Measurements from ENCODE around the gene NEK6. TPM values are rescaled to one million over a fixed set of nuclear protein-coding genes. Genes with fewer than 3 reads are reported as not detected.

Gene NEK6
- total and polyA plus RNA-seq, 2 of the 8 experiments (the other 6 are each of a cell fraction or from before 2014, with no cell fraction given), result 17.7 to 19.7 TPM

DNA sequence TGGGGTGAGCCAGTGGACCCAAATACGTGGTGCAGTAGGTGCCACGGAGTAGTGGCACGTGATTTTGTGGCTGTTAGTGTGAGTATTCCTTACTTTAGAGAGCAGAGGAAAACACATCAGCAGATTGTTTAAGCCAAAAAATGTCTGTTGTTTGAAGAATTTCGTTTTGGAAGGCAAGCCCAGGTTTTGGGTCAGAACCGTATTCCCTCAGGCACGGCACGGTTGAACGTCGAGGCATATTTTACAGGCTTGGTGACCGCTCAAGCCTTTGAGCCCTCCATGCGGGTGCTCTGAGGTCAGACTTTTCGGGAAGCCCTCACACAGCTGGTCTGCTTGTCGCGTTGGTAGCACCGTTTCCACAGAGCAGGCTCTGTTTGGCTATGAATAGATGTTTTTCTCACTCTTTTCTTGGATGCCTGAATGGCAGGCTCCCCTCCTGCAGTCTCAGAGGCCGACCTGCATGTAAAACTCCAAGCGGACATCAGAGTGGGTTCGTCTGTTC lies 27.2 kb downstream of the NEK6 start:
- Histone ChIP-seq H2AK5ac (ENCODE audit: low read depth, low read length) (0 out of 2 replicates have a peak overlapping the region, but pooled peaks have one; percentile 24), H3K4me2 (ENCODE audit: insufficient read depth in 1 of 2, low read depth in 2 of 2, low read length in 2 of 2) (no peak overlapping the region), H3K56ac (replicated peaks; ENCODE audit: insufficient read length, low read depth, low read length) (no peak overlapping the region), H3K27me3 (replicated peaks in 1 of 4; ENCODE audit: control insufficient read depth in 3 of 4, extremely low read depth in 1 of 4, insufficient read depth in 3 of 4, low read length in 3 of 4) (no peaks in the 10 kb centered on the region), H3K27ac (ENCODE audit: low read depth, low read length) (no peak overlapping the region), H2BK15ac (ENCODE audit: low read length) (no peak overlapping the region), H2BK20ac (ENCODE audit: low read length) (no peak overlapping the region), H3K18ac (ENCODE audit: extremely low read depth, low read length) (no peak overlapping the region), H3K14ac (ENCODE audit: insufficient read length) (no peak overlapping the region), H2BK5ac (ENCODE audit: low read depth, low read length) (no peak overlapping the region), H4K91ac (replicated peaks; ENCODE audit: insufficient read length, low read length) (no peak overlapping the region), H3K79me2 (ENCODE audit: control insufficient read depth in 1 of 2, insufficient read depth in 2 of 2, low read length in 2 of 2) (no peaks in the 10 kb centered on the region; a peak in 1 of 4 replicates), H2BK12ac (ENCODE audit: low read depth, low read length) (no peak overlapping the region), H4K20me1 (replicated peaks in 1 of 2; ENCODE audit: control insufficient read depth in 1 of 2, insufficient read depth in 2 of 2, low read length in 2 of 2) (peaks cover 0 to 6% of the 10 kb centered on the region in 2 experiments), H3K79me1 (ENCODE audit: low read depth, low read length) (peaks cover 3% of the 10 kb centered on the region; the same call in 1 of the 2 replicates), H3K4ac (replicated peaks; ENCODE audit: insufficient read length, low read depth, low read length) (no peak overlapping the region), H4K8ac (ENCODE audit: extremely low read depth, insufficient read depth, low read length) (no peak overlapping the region), H2AFZ (ENCODE audit: low read length) (no peak overlapping the region), H3K9me3 (ENCODE audit: insufficient read depth in 2 of 2, low read depth in 1 of 2, low read length in 1 of 2) (no peaks in the 10 kb centered on the region), H3K4me3 (ENCODE audit: extremely low read depth in 1 of 4, insufficient read depth in 2 of 4, low read depth in 3 of 4, low read length in 4 of 4) (no peak overlapping the region), H3K36me3 (ENCODE audit: control insufficient read depth in 2 of 4, insufficient read depth in 4 of 4, low read length in 3 of 4) (no peaks in the 10 kb centered on the region), H3K23ac (ENCODE audit: insufficient read length) (no peak overlapping the region), H4K5ac (ENCODE audit: insufficient read length, low read depth, low read length) (no peak overlapping the region), H3K23me2 (ENCODE audit: low read depth, low read length) (no peaks in the 10 kb centered on the region), H3K9ac (replicated peaks in 1 of 4; ENCODE audit: extremely low read depth in 1 of 4, low read depth in 3 of 4, low read length in 3 of 4) (no peak overlapping the region), H3K4me1 (replicated peaks in 1 of 4; ENCODE audit: control insufficient read depth in 3 of 4, insufficient read depth in 4 of 4, low read length in 3 of 4) (no peaks in the 10 kb centered on the region; a peak in 1 of 7 replicates), H2BK120ac (replicated peaks; ENCODE audit: low read depth, low read length) (no peak overlapping the region)
- CTCF ChIA-PET (ENCODE audit: partially characterized antibody), result interaction anchor here (1.4 kb wide), 1 partner anchor 158 kb away, joined by 4 read pairs; no protein-coding TSS in a partner anchor
- no peak for FAIRE-seq
- 82% methylated on average over 18 of the region's 18 CpGs; no CpG with 5 or more reads in 1 of the 2 experiments for WGBS, 2 experiments (ENCODE audit: extremely low coverage in 1 of 2, insufficient coverage in 1 of 2, insufficient read length in 1 of 2, insufficient replicate concordance in 2 of 2, low coverage in 1 of 2, low lambda C conversion rate in 2 of 2, missing lambda C conversion rate in 1 of 2)
- POLR2A ChIA-PET (ENCODE audit: partially characterized antibody), result interaction anchor here (0.6 to 1.0 kb wide), 2 partner anchors 10 to 219 kb away, joined by 3 read pairs; no protein-coding TSS in a partner anchor
- DNase-seq (ENCODE audit: low read depth in 1 of 2, low spot score in 2 of 2), result no peak
- peak; percentile 79 for TF ChIP-seq EGR1 (IDR thresholded peaks at IDR 0.05; ENCODE audit: borderline replicate concordance, low read depth, low read length)
- no peak for TF ChIP-seq GTF2F1 (IDR thresholded peaks at IDR 0.05; ENCODE audit: borderline replicate concordance, low read depth, low read length)

Data from H1 (cell line).